DOHH2 (cell line): ENCODE measurements around the gene GEMIN7.

Experiments used
- H3F3A ChIP-seq: fragments of 200-600 bp; sonication (generic), shearing (Covaris generic); 2 replicates; pipeline ENCODE4 v1.6.0; 2016; ENCODE audit warnings: antibody characterized with exemption, mild to moderate bottlenecking; ENCODE audit not compliant: control insufficient read depth, insufficient read depth
- H3K27ac ChIP-seq: fragments of 200-600 bp; sonication (generic); 2 replicates; pipeline ENCODE4 v1.5.1; 2014; ENCODE audit warnings: low read depth, mild to moderate bottlenecking, low read length, moderate library complexity
- H3K27me3 ChIP-seq: fragments of 200-600 bp; sonication (generic); 2 replicates; pipeline ENCODE4 v1.6.1; 2014; ENCODE audit warnings: mild to moderate bottlenecking, low read length, mixed read lengths; ENCODE audit not compliant: control insufficient read depth
- H3K36me3 ChIP-seq: fragments of 200-600 bp; sonication (generic); 2 replicates; pipeline ENCODE4 v1.6.1; 2014; ENCODE audit warnings: mild to moderate bottlenecking, low read length, moderate library complexity, mixed read lengths; ENCODE audit not compliant: control insufficient read depth
- H3K4me1 ChIP-seq: fragments of 200-600 bp; sonication (generic); 2 replicates; pipeline ENCODE4 v1.6.1; 2014; ENCODE audit warnings: mild to moderate bottlenecking, low read length, mixed read lengths; ENCODE audit not compliant: control insufficient read depth
- H3K4me2 ChIP-seq: fragments of 200-600 bp; sonication (generic); 2 replicates; pipeline ENCODE4 v1.6.0; 2014; ENCODE audit warnings: mild to moderate bottlenecking, low read length, moderate library complexity
- H3K4me3 ChIP-seq: fragments of 200-600 bp; sonication (generic); 2 replicates; pipeline ENCODE4 v1.5.1; 2014; ENCODE audit warnings: mild to moderate bottlenecking, low read length, mixed read lengths
- H3K79me2 ChIP-seq: fragments of 200-600 bp; sonication (generic); 2 replicates; pipeline ENCODE4 v1.6.1; 2014; ENCODE audit warnings: mild to moderate bottlenecking, low read length, mixed read lengths; ENCODE audit not compliant: control insufficient read depth
- H3K9me2 ChIP-seq: fragments of 200-600 bp; sonication (generic); replicated peaks from 2 replicates; pipeline ENCODE4 v1.6.1; 2014; ENCODE audit warnings: mild to moderate bottlenecking, low read length, mixed read lengths; ENCODE audit not compliant: control insufficient read depth
- H3K9me3 ChIP-seq: fragments of 200-600 bp; sonication (generic); 2 replicates; pipeline ENCODE4 v1.6.1; 2014; ENCODE audit warnings: antibody characterized with exemption, low read length, mixed read lengths; ENCODE audit not compliant: control insufficient read depth, insufficient read depth
- H4K20me1 ChIP-seq: fragments of 200-600 bp; sonication (generic); 2 replicates; pipeline ENCODE4 v1.6.0; 2014; ENCODE audit warnings: low read depth, mild to moderate bottlenecking, antibody characterized with exemption, low read length, moderate library complexity; ENCODE audit not compliant: control insufficient read depth, insufficient read depth
- CTCF ChIP-seq: fragments of 200-600 bp; sonication (generic); IDR thresholded peaks from one replicate; pipeline ENCODE4 v1.5.1; 2014; ENCODE audit warnings: antibody characterized with exemption, mild to moderate bottlenecking, low read depth, low read length; ENCODE audit not compliant: poor library complexity, severe bottlenecking
- EZH2phosphoT487 ChIP-seq: fragments of 200-600 bp; sonication (generic); IDR thresholded peaks from 2 replicates; pipeline ENCODE4 v1.6.1; 2017; ENCODE audit warnings: borderline replicate concordance, mild to moderate bottlenecking, antibody characterized with exemption, low read length, moderate library complexity, mixed read lengths

The GEMIN7 gene

GRCh38 chr19:45123440-45123850 is 44.4 kb downstream of the GEMIN7 start:
- Histone ChIP-seq H3K4me1 (peaks cover 21% of the 10 kb centered on the region), H3K27ac (no peak overlapping the region), H3K9me3 (no peaks in the 10 kb centered on the region), H3K79me2 (peaks cover 90% of the 10 kb centered on the region), H3K27me3 (no peaks in the 10 kb centered on the region), H3K4me3 (no peak overlapping the region), H3K36me3 (no peaks in the 10 kb centered on the region), H3K4me2 (no peak overlapping the region), H4K20me1 (peaks cover 23% of the 10 kb centered on the region), H3F3A (peaks cover 4% of the 10 kb centered on the region; the same call in 1 of the 2 replicates), H3K9me2 (no peaks in the 10 kb centered on the region)
- no peak for TF ChIP-seq CTCF
- no peak for TF ChIP-seq EZH2phosphoT487

- Histone ChIP-seq H4K20me1 (peaks cover 21% of the 10 kb centered on the region), H3K4me2 (no peak overlapping the region), H3K36me3 (no peaks in the 10 kb centered on the region), H3K4me1 (peaks cover 15% of the 10 kb centered on the region), H3K9me3 (no peaks in the 10 kb centered on the region), H3K4me3 (no peak overlapping the region), H3K27ac (no peak overlapping the region), H3K9me2 (no peaks in the 10 kb centered on the region), H3K79me2 (peaks cover 91% of the 10 kb centered on the region), H3K27me3 (no peaks in the 10 kb centered on the region), H3F3A (peaks cover 4% of the 10 kb centered on the region; the same call in 1 of the 2 replicates)
- no peak for TF ChIP-seq EZH2phosphoT487
- TF ChIP-seq CTCF, result no peak
Measured at GRCh38 chr19:45124021-45124420, 45.0 kb downstream of the GEMIN7 start.

GRCh38 chr19:45125360-45125759 is 46.3 kb downstream of the GEMIN7 start:
- Histone ChIP-seq H3K4me2 (no peak overlapping the region), H3K9me3 (no peaks in the 10 kb centered on the region), H3K9me2 (no peaks in the 10 kb centered on the region), H4K20me1 (peaks cover 16% of the 10 kb centered on the region), H3K4me1 (peaks cover 13% of the 10 kb centered on the region), H3K79me2 (peaks cover 88% of the 10 kb centered on the region), H3K4me3 (no peak overlapping the region), H3F3A (peaks cover 4% of the 10 kb centered on the region; the same call in 1 of the 2 replicates), H3K27ac (no peak overlapping the region), H3K36me3 (no peaks in the 10 kb centered on the region), H3K27me3 (no peaks in the 10 kb centered on the region)
- TF ChIP-seq CTCF (no peak), EZH2phosphoT487 (no peak)
